ENCODE measurements around the gene TPRN. TPM values are rescaled to one million over a fixed set of nuclear protein-coding genes. Genes with fewer than 3 reads are reported as not detected.

Gene TPRN
- total and polyA plus RNA-seq, 9 of the 15 experiments (the other 6 are each of a cell fraction or from before 2014, with no cell fraction given): 0.31 to 31.9 (median 4.4) TPM

GRCh38 chr9:137188086-137188489 lies 12.5 kb downstream of the TPRN start (continued):
- TF ChIP-seq CGGBP1 (CRISPR knock-in tag; IDR thresholded peaks at IDR 0.05) (no peak), RERE (CRISPR knock-in tag; IDR thresholded peaks at IDR 0.05; ENCODE audit: borderline replicate concordance) (no peak), EGR1 (conservative IDR thresholded peaks at IDR 0.05) (no peak), U2AF1 (optimal IDR thresholded peaks at IDR 0.05; ENCODE audit: low read depth, low read length) (no peak), ZNF395 (CRISPR knock-in tag; IDR thresholded peaks at IDR 0.05) (no peak), ZNF318 (IDR thresholded peaks at IDR 0.05; ENCODE audit: borderline replicate concordance in 1 of 2, low read depth in 1 of 2) (no peak)
